ENCODE results near the gene SLC7A6OS.
A peak's percentile ranks its signal among the peaks of the same experiment; 100 is the strongest.

SLC7A6OS gene

DNA sequence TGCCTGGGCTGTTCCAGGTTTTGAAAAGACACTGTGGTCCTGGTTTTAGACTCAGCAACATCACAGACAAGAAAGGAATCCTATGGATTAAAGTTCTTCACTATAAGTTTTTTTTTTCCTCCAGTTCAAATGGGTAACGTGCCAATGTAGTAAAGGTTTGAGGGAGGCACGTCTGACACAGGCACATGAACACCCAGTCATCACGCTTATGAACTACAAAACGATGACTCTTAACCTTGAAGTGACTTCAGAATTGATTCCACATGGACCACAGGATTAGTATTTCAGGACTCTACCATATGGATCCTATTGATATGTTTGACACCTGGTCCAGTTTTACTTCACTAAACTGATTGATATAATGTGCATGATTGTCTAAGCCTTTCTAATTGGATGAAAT, 2.4 kb upstream of the SLC7A6OS start:
- Histone ChIP-seq H3K27me3 (ENCODE audit: control insufficient read depth, insufficient read depth, low read length) (no peaks in the 10 kb centered on the region), H3K9ac (ENCODE audit: low read depth, low read length) (no peak overlapping the region), H3K36me3 (ENCODE audit: insufficient read depth, low read length) (peaks cover 17% of the 10 kb centered on the region), H3K4me2 (ENCODE audit: low read length) (no peak overlapping the region), H3K4me3 (ENCODE audit: low read length) (no peak overlapping the region), H3K4me1 (ENCODE audit: control insufficient read depth, insufficient read depth, low read length) (peaks cover 23% of the 10 kb centered on the region), H3K9me3 (replicated peaks; ENCODE audit: low read length) (no peaks in the 10 kb centered on the region)

DNA sequence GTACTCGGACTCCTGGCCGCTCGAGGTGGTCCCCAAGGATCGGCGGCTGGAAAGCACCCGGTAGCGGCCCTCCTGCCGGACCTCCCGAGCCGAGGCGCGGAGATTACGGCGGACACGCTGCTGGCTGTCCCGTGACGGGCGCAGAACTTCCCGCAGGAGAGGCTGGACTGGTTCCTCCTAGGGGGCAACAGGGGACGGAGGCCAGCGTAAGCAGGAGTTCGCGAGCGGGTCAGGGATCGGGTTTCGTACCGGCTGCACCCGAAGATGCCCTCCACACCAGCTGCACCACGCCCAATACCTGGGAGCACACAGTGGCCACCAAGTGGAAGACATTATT, 341 bp downstream of the SLC7A6OS start:
- Histone ChIP-seq H3K27me3 (ENCODE audit: control insufficient read depth, insufficient read depth, low read length) (no peaks in the 10 kb centered on the region), H3K9ac (ENCODE audit: low read depth, low read length) (peak overlapping the region; percentile 95), H3K9me3 (replicated peaks; ENCODE audit: low read length) (no peaks in the 10 kb centered on the region), H3K4me3 (ENCODE audit: low read length) (peak overlapping the region; percentile 100), H3K4me1 (ENCODE audit: control insufficient read depth, insufficient read depth, low read length) (peaks cover 23% of the 10 kb centered on the region), H3K4me2 (ENCODE audit: low read length) (peak overlapping the region; percentile 96), H3K36me3 (ENCODE audit: insufficient read depth, low read length) (peaks cover 22% of the 10 kb centered on the region)

DNA sequence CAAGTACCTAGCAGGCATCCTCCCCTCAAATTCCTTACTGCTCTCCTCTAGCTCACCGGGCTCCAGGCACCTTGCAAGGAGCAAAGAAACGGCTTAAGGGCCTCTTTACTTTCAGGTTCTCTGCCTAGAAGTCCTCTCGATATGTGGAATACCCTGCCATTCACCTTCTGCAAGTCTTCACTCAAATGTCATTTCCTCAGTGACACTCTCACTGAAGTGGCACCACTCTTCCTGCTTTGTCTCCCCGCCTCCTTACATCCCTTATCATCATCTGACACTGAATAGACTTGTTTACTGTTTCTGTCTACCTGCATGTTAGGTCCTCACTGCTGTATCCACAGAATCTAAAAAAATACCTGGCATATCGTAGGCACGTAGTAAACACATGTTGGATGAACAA, 947 bp downstream of the SLC7A6OS start:
- H3K4me1 ChIP-seq (ENCODE audit: control insufficient read depth, insufficient read depth, low read length): peaks cover 23% of the 10 kb centered on the region
- H3K9me3 ChIP-seq (replicated peaks; ENCODE audit: low read length): no peaks in the 10 kb centered on the region
- H3K9ac ChIP-seq (ENCODE audit: low read depth, low read length): peak overlapping the region; percentile 95
- H3K36me3 ChIP-seq (ENCODE audit: insufficient read depth, low read length): peaks cover 28% of the 10 kb centered on the region
- peak overlapping the region; percentile 100 for H3K4me3 ChIP-seq (ENCODE audit: low read length)
- H3K27me3 ChIP-seq (ENCODE audit: control insufficient read depth, insufficient read depth, low read length): no peaks in the 10 kb centered on the region
- peak overlapping the region; percentile 96 for H3K4me2 ChIP-seq (ENCODE audit: low read length)

DNA sequence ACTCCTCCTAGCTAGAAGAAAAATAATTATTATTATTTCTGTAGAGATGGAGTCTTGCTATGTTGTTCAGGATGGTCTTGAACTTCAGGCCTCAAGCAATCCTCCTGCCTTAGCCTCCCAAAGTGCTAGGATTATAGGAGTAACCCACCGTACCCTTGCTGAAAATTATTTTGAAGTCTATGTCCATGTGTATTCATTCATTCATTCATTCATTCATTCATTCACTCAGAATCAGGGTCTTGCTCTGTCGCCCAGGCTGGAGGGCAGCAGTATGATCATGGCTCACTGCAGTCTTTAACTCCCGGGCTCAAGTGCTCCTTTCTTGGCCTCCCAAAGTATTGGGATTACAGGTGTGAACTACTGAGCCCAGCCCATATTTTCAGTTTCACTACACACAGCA, 4.1 kb downstream of the SLC7A6OS start:
- H3K36me3 ChIP-seq (ENCODE audit: insufficient read depth, low read length): peaks cover 51% of the 10 kb centered on the region
- no peak overlapping the region for H3K9ac ChIP-seq (ENCODE audit: low read depth, low read length)
- no peak overlapping the region for H3K4me2 ChIP-seq (ENCODE audit: low read length)
- H3K4me3 ChIP-seq (ENCODE audit: low read length): no peak overlapping the region
- H3K9me3 ChIP-seq (replicated peaks; ENCODE audit: low read length): no peaks in the 10 kb centered on the region
- H3K27me3 ChIP-seq (ENCODE audit: control insufficient read depth, insufficient read depth, low read length): no peaks in the 10 kb centered on the region
- peaks cover 15% of the 10 kb centered on the region for H3K4me1 ChIP-seq (ENCODE audit: control insufficient read depth, insufficient read depth, low read length)

DNA sequence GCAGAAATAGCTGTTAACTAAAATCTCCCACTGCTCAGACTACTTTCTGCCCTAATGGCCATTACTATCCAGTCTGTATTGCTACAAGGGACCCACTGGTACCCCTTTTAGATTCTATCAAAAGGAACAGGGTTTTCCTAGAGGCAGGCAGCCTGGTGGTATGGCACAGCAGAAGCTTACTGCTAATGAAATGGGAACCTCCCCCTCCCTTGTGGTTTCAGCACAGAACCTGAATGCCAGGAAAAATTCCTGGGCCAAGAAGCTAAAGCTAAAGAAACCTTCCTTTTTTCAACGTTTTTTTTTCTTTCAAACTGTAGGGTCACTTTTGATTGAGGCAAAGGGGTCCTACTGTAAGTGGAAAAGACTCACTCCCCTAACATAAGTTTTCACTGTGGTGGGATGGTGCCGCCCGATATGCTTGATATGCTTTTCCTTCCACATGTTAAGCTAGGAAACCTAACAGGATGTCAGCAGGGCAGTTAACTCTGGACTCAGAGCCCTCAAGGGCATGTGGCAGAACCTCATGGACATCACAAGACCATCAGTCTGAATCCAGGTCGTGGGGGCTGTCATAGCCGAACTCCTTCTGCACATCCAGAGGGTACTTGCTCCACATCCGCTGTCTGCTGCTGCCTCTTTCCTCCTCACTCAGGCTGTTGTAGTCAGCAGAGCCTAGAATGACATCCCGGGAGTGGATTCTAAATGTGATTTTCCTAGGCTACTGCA, 9.8 kb downstream of the SLC7A6OS start:
- no peak overlapping the region for H3K4me2 ChIP-seq (ENCODE audit: low read length)
- no peaks in the 10 kb centered on the region for H3K27me3 ChIP-seq (ENCODE audit: control insufficient read depth, insufficient read depth, low read length)
- H3K4me3 ChIP-seq (ENCODE audit: low read length): no peak overlapping the region
- peaks cover 91% of the 10 kb centered on the region for H3K36me3 ChIP-seq (ENCODE audit: insufficient read depth, low read length)
- H3K9me3 ChIP-seq (replicated peaks; ENCODE audit: low read length): no peaks in the 10 kb centered on the region
- H3K9ac ChIP-seq (ENCODE audit: low read depth, low read length): no peak overlapping the region
- H3K4me1 ChIP-seq (ENCODE audit: control insufficient read depth, insufficient read depth, low read length): peaks cover 19% of the 10 kb centered on the region

DNA sequence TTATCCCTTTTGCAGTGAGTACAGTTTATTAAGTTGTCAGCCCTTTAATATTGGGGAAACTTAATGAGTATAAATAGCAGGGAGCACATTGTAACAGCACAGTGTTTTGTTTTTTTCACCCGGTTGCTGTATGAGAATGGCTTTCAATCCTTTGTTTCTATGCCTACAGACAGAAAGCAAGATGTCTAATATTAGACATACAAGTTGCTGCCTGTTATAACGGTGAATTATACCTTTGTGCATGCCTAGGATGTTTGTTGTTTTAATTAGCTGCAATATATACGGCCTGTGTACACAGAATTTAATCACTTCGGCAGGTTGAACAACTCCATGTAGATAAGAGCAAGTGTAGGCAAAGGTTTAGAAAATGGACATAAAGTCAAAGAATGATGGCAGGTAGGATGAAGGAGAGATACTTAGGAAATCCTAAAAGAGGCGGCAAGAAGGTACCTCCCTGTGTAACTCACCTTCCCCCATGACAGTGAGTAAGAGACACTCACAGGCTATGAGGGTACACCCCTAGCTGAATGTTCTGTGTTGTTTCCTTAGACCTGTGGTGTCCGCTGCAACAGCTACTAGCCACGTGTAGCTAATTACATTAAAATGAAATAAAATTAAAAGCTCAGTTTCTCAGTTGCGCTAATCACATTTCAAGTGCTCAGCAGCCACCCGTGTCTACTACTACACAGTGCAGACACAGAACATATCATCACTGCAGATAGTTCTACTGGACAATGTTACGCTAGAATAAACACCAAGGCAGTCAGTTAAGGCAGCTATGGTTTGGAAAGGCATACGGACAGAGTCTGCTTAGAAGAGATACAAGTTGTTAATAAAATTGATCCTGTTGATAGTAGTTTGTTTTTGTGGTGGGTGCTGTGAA, 10.9 kb downstream of the SLC7A6OS start:
- no peaks in the 10 kb centered on the region for H3K27me3 ChIP-seq (ENCODE audit: control insufficient read depth, insufficient read depth, low read length)
- H3K4me2 ChIP-seq (ENCODE audit: low read length): no peak overlapping the region
- H3K4me3 ChIP-seq (ENCODE audit: low read length): no peak overlapping the region
- peaks cover 19% of the 10 kb centered on the region for H3K4me1 ChIP-seq (ENCODE audit: control insufficient read depth, insufficient read depth, low read length)
- H3K9ac ChIP-seq (ENCODE audit: low read depth, low read length): no peak overlapping the region
- peaks cover 93% of the 10 kb centered on the region for H3K36me3 ChIP-seq (ENCODE audit: insufficient read depth, low read length)
- H3K9me3 ChIP-seq (replicated peaks; ENCODE audit: low read length): no peaks in the 10 kb centered on the region

DNA sequence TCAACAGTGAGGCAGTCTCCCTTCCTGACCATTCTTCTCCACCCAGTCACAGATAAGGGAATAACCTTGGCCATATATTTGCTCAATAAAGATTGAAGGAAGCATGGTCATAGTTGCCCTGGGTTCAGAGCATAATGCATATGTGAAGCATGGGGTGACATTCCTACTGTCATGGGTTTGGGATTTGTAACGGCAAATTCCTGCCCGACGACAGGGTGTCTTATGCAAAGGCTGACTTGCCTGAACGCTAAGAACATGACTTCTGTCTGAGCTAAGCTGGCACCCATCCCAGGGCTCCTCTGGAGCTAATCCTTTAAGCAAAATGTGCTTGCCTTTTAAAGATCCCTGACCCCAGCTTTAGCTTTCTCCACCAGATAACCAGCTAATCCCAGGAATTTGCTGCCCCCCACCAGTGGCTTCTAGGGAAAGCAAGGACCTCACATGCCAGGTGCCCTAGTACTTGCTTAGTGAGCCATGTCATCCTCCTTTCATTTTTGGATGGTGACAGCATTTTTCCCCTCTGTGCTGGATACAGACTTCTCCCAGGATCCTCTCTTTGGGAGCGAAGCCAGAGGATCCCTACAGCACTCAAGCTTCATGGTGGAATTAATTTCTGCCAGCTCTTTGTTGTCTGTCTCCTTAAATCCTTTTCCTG, 11.7 kb downstream of the SLC7A6OS start:
- H3K9ac ChIP-seq (ENCODE audit: low read depth, low read length): no peak overlapping the region
- H3K36me3 ChIP-seq (ENCODE audit: insufficient read depth, low read length): peaks cover 92% of the 10 kb centered on the region
- H3K4me3 ChIP-seq (ENCODE audit: low read length): no peak overlapping the region
- H3K4me2 ChIP-seq (ENCODE audit: low read length): no peak overlapping the region
- H3K9me3 ChIP-seq (replicated peaks; ENCODE audit: low read length): no peaks in the 10 kb centered on the region
- H3K27me3 ChIP-seq (ENCODE audit: control insufficient read depth, insufficient read depth, low read length): no peaks in the 10 kb centered on the region
- peaks cover 19% of the 10 kb centered on the region for H3K4me1 ChIP-seq (ENCODE audit: control insufficient read depth, insufficient read depth, low read length)

DNA sequence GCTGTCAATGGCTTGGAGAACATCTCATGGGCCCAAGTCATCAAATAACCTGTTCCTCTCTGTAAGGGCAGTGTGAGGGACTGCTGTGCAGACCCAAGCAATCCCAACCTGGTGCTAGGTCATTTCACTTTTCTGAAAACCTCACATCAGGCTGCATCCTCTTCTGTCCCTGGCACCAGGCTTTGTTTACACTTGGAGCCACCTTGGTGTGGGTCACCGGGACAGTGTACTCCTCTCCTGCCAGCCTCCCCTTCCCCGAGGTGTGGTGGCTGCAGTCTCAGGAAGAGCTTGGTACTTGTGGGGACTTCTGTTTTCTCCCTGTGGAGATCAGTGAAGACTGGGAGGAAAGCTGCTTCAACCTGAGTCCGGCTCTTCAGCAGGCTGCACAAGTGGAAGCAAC, 12.4 kb downstream of the SLC7A6OS start:
- Histone ChIP-seq H3K4me2 (ENCODE audit: low read length) (no peak overlapping the region), H3K36me3 (ENCODE audit: insufficient read depth, low read length) (peaks cover 89% of the 10 kb centered on the region), H3K4me1 (ENCODE audit: control insufficient read depth, insufficient read depth, low read length) (peaks cover 19% of the 10 kb centered on the region), H3K4me3 (ENCODE audit: low read length) (no peak overlapping the region), H3K9me3 (replicated peaks; ENCODE audit: low read length) (no peaks in the 10 kb centered on the region), H3K9ac (ENCODE audit: low read depth, low read length) (no peak overlapping the region), H3K27me3 (ENCODE audit: control insufficient read depth, insufficient read depth, low read length) (no peaks in the 10 kb centered on the region)

DNA sequence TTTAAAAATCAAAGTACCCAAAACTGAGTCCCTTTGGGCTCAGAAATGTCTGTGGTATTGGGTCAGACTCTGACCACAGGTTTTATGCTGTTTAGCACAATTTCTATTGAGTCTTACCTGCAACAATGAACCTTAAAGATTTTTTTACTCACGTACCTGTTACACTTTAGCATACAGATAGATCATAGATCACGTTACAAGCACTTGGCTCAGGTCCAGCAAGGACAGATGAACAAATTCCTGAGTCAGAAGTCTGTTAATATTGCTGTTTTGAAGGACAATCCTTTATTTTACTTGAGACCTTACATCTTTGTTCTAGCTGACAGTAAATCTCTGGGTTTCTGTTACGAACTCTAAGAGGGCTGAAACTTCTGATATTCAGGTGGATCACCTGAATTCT, 12.8 kb downstream of the SLC7A6OS start:
- Histone ChIP-seq H3K4me2 (ENCODE audit: low read length) (no peak overlapping the region), H3K27me3 (ENCODE audit: control insufficient read depth, insufficient read depth, low read length) (no peaks in the 10 kb centered on the region), H3K4me1 (ENCODE audit: control insufficient read depth, insufficient read depth, low read length) (peaks cover 19% of the 10 kb centered on the region), H3K36me3 (ENCODE audit: insufficient read depth, low read length) (peaks cover 90% of the 10 kb centered on the region), H3K9me3 (replicated peaks; ENCODE audit: low read length) (no peaks in the 10 kb centered on the region), H3K4me3 (ENCODE audit: low read length) (no peak overlapping the region), H3K9ac (ENCODE audit: low read depth, low read length) (no peak overlapping the region)

DNA sequence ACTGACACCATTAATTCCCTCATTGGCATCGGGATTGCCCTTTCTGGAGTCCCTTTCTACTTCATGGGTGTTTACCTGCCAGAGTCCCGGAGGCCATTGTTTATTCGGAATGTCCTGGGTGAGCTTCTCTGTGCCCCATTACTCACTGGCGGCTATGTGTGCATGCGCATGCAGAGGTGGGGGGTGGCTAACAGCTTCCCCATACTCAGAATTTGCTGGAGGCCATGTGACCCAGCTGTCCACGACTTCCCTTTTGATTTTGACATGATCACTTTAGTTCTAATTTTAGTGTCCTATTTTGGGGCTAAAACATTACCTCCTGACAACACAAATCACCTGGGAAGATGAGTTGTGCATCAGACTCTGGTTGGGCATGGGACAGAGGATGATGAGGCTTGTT, 14.1 kb downstream of the SLC7A6OS start:
- Histone ChIP-seq H3K9ac (ENCODE audit: low read depth, low read length) (no peak overlapping the region), H3K4me2 (ENCODE audit: low read length) (no peak overlapping the region), H3K9me3 (replicated peaks; ENCODE audit: low read length) (no peaks in the 10 kb centered on the region), H3K4me1 (ENCODE audit: control insufficient read depth, insufficient read depth, low read length) (peaks cover 19% of the 10 kb centered on the region), H3K36me3 (ENCODE audit: insufficient read depth, low read length) (peaks cover 89% of the 10 kb centered on the region), H3K27me3 (ENCODE audit: control insufficient read depth, insufficient read depth, low read length) (no peaks in the 10 kb centered on the region), H3K4me3 (ENCODE audit: low read length) (no peak overlapping the region)

DNA sequence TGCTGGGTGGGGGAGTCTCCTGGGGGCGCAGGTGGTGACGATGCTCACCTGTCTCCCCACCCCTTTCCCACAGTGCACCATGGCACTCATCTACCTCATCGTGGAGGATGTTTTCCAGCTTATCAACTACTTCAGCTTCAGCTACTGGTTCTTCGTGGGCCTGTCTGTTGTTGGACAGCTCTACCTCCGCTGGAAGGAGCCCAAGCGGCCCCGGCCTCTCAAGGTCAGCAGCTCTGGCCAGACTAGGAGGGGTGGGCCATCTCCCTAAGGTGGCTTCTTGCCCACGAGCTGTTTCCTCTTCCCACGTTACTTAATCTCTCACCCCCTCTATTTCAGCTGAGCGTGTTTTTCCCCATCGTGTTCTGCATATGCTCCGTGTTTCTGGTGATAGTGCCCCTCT, 14.5 kb downstream of the SLC7A6OS start:
- Histone ChIP-seq H3K9ac (ENCODE audit: low read depth, low read length) (no peak overlapping the region), H3K4me1 (ENCODE audit: control insufficient read depth, insufficient read depth, low read length) (peaks cover 19% of the 10 kb centered on the region), H3K27me3 (ENCODE audit: control insufficient read depth, insufficient read depth, low read length) (no peaks in the 10 kb centered on the region), H3K9me3 (replicated peaks; ENCODE audit: low read length) (no peaks in the 10 kb centered on the region), H3K36me3 (ENCODE audit: insufficient read depth, low read length) (peaks cover 90% of the 10 kb centered on the region), H3K4me3 (ENCODE audit: low read length) (no peak overlapping the region), H3K4me2 (ENCODE audit: low read length) (no peak overlapping the region)
